HG02623 (cell line): Measurements from ENCODE around the gene HNRNPH1.

Experiments used
- ATAC-seq: cut with Tn5 transposase; IDR thresholded peaks from one replicate; pipeline ENCODE4 v1.9.1; 2021; ENCODE audit warnings: moderate library complexity; ENCODE audit not compliant: unreplicated experiment

HNRNPH1 gene

DNA sequence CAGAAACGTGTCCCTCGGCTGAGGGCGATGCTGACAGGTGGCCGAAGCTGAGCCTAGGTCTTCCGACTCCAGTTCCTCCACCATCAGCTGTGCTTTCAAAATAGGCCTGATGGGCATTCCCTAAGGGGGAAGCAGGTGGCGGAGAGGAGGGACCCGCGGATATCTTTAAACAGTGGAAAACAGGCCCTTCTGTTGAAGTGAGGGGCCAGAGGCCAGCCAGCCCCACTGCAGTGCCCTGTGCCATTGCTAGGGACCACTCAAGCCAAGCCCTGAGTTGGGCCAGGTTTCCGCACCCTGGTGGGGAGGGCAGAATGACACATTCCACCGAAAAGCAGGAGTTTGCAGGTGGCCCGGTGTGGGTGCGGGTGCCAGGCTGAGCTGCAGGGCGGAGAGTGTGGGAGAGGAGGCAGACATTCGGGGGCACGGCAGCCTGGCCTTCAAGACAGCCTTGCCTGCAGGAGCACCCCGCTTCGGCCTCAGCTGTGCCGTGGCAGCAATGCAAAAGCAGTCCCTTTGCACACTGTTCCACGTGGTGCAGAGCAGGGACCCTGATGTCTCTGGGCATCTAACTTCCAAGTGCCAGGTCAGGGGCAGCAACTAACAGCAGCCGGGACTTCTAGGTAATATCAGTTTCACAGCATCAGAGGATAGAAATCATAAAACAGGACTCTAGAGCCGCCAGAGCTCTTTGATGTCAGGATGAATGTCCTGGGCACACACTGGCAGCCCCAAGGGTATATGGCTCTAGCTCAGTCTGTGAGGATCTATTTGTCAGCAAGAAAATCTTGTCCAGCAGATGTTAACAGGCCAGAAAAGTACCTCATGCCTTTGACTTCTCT lies 17.2 kb downstream of the HNRNPH1 start:
- ATAC-seq = no peak

DNA sequence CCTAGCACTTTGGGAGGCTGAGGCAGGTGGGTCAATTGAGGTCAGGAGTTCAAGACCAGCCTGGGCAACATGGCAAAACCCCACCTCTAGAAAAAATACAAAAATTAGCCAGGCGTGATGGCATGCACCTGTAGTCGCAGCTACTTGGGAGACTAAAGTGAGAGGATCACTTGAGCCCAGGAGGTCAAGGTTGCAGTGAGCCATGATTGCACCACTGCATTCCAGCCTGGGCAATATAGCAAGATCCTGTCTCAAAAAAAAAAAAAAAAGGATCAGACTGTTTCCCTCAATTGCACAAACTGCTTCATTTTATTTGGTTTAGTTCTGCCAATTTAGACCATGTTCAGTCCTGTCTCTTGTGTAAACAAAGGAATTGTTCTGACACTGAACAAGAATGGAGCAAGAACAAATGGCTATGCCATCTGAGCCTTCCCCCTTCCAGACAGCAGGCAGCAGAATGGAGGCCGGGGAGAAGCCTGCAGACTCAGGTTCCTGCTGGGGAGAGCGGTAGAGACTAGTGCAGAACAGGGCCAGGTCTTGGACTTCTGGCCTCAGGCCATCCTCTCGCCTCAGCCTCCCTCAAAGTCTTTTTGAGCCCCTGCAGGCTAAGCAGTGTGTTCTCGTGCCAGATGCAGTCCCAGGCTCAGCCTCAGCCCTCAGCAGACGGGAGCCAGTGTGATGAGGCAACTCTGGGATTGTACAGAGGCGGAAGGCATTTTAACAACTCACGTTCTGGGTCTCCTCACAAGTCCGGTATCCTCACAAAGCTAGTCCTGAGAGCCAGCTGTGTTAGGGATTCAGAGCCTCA lies 18.2 kb downstream of the HNRNPH1 start:
- no peak for ATAC-seq

DNA sequence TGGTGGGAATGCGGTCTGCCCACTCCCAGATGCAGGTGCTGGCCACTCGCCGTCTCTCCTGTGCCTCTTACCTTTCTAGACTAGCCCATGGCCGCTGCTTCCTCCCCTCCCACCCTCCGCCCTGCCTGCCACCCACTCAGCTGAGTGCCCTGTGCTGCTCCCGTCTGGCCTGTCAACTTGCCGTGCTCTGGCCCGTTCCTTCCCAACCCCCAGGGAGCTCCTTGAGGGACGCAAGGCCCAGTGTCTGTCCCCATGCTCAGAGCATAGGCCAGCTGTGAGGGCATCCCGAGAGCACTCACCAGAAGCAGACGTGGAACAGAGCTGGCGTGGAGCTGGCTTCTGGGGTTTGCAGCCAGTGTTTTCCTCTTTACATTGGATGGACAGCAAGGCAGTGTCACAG lies 20.2 kb downstream of the HNRNPH1 start:
- no peak for ATAC-seq

- no peak for ATAC-seq
Measured at GRCh38 chr5:179601871-179602625, 21.4 kb downstream of the HNRNPH1 start.

- ATAC-seq = no peak
Measured at GRCh38 chr5:179599973-179600372, 23.5 kb downstream of the HNRNPH1 start.

- no peak for ATAC-seq
Measured at GRCh38 chr5:179599566-179599965, 23.9 kb downstream of the HNRNPH1 start.

GRCh38 chr5:179599100-179599499 lies 24.4 kb downstream of the HNRNPH1 start:
- no peak for ATAC-seq

GRCh38 chr5:179596421-179596820 lies 27.1 kb downstream of the HNRNPH1 start:
- no peak for ATAC-seq

- ATAC-seq = no peak
Measured at GRCh38 chr5:179595916-179596315, 27.6 kb downstream of the HNRNPH1 start.

- ATAC-seq = no peak
Measured at GRCh38 chr5:179588166-179588565, 35.3 kb downstream of the HNRNPH1 start.

- no peak for ATAC-seq
Measured at GRCh38 chr5:179585941-179586401, 37.5 kb downstream of the HNRNPH1 start.

- no peak for ATAC-seq
Measured at GRCh38 chr5:179577286-179577960, 46.0 kb downstream of the HNRNPH1 start.

DNA sequence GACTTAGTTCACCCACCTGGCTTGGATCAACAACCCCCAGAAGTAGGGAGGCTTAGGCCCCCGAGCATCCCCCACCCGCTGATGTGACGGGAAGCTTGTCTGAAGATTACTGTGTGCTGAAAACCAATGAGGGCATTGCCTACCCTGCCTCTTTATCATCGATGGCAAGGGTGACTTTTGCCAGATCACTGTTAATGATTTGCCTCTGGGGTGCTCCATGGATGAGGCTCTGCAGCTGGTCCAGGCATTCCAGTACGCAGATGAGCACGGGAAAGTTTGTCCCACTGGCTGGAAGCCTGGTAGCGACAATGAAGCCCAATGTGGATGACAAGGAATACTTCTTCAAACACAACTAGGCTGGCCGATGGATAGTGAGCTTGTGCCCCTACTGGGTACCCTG lies 51.1 kb downstream of the HNRNPH1 start:
- ATAC-seq = no peak

DNA sequence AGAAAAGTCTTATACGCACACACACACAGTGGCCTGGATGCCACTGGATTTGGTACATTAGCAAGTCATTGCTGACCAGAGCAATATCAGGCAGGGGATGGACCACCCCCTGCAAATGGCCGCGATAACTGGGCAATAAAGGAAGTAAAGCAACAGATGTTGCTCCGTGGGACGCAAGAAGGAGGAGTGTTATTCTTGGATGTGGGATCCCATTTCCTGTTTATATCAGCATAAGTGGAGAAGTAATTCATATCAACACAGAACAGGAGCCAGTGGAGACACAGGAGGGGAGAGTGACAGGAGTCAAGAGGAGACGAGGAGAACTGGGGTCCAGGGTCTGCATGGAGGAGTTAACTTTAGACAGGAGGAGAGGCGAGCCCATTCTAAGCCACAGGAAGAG lies 54.8 kb downstream of the HNRNPH1 start:
- ATAC-seq = no peak

- ATAC-seq = no peak
Measured at GRCh38 chr5:179564526-179564925, 58.9 kb downstream of the HNRNPH1 start.
